T-helper 1 cell treated with Interleukin-12 subunit alpha and Interleukin-12 subunit beta and Interleukin-4 antibody, amounts not matched to agents 30 μg/mL and 1 μg/mL, for 36 hours (primary cell): ENCODE results near the gene TUBA8.
"Not testable (repeated sequence)": the region's sequence is repeated elsewhere in the genome, so short reads cannot be mapped to it uniquely, and the experiment has no call there.

Experiments
- H3K27ac Mint-ChIP-seq: one replicate; pipeline ENCODE4 v1.8.0; 2021; ENCODE audit warnings: mild to moderate bottlenecking, mixed read lengths
- H3K27me3 Mint-ChIP-seq: one replicate; pipeline ENCODE4 v1.8.0; 2021; ENCODE audit warnings: low read depth, mixed read lengths
- H3K36me3 Mint-ChIP-seq: one replicate; pipeline ENCODE4 v1.8.0; 2021; ENCODE audit warnings: low read depth, mixed read lengths
- H3K4me1 Mint-ChIP-seq: one replicate; pipeline ENCODE4 v1.8.0; 2021; ENCODE audit warnings: low read depth, mixed read lengths
- H3K4me3 Mint-ChIP-seq: one replicate; pipeline ENCODE4 v1.8.0; 2021; ENCODE audit warnings: mild to moderate bottlenecking, moderate library complexity, mixed read lengths
- H3K9me3 Mint-ChIP-seq: one replicate; pipeline ENCODE4 v1.8.0; 2021; ENCODE audit warnings: mixed read lengths

The TUBA8 gene

DNA sequence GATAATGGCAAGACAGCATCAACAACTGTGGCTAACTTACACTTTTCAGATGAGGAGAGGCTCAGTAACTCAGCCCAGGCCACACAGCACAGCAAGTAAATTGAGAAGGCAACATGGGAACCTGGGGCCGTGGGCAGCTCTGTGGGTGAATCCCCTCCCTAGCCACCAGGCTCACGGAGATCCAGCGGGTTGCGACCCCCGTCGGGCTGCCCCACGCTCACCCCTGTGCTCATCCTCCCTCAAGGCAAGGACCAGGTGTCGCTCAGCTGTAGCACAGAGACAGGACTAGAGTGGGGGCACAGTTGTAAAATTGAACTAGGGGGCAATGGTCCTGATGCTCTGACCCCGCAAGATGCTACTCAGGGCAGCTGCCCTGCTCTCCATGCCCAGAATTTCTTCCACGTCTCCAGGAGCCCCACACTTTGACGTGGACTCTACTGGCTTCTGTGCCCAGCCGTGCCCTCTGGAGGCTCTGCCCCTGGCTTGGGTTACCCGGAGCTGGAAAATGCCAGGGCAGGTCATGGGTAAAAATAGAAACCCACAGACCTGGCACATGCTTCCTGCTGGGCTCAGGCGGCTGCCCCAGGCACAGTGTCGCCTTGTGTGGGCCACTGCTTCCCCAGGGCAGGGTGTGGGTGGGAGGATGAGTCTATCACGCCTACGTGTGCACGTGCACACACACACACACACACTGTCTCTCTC is 9.0 kb downstream of the TUBA8 start:
- H3K4me3 Mint-ChIP-seq: no peak overlapping the region
- peaks cover 6% of the 10 kb centered on the region for H3K4me1 Mint-ChIP-seq
- peaks cover 4% of the 10 kb centered on the region for H3K27me3 Mint-ChIP-seq
- H3K27ac Mint-ChIP-seq: no peak overlapping the region
- H3K36me3 Mint-ChIP-seq: no peaks in the 10 kb centered on the region
- no peaks in the 10 kb centered on the region for H3K9me3 Mint-ChIP-seq

GRCh38 chr22:18120857-18121256 is 10.2 kb downstream of the TUBA8 start:
- no peak overlapping the region for H3K27ac Mint-ChIP-seq
- no peaks in the 10 kb centered on the region for H3K36me3 Mint-ChIP-seq
- H3K4me3 Mint-ChIP-seq: no peak overlapping the region
- H3K9me3 Mint-ChIP-seq: no peaks in the 10 kb centered on the region
- H3K4me1 Mint-ChIP-seq: peaks cover 6% of the 10 kb centered on the region
- H3K27me3 Mint-ChIP-seq: peaks cover 4% of the 10 kb centered on the region

DNA sequence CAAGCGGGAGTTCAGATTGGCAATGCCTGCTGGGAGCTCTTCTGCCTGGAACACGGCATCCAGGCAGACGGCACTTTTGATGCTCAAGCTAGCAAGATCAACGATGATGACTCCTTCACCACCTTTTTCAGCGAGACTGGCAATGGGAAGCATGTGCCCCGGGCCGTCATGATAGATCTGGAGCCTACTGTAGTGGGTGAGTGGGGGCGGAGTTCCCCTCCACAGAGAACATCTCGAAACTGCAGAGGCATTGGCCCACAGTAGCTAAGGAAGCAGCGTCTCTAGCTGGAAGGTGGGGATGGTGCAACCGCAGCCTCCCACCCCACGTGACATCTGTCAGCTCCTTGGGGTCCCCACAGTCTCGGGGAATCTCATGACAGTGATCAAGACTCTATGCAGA is 10.9 kb downstream of the TUBA8 start:
- H3K9me3 Mint-ChIP-seq: no peaks in the 10 kb centered on the region
- peaks cover 6% of the 10 kb centered on the region for H3K4me1 Mint-ChIP-seq
- H3K27ac Mint-ChIP-seq: no peak overlapping the region
- no peak overlapping the region for H3K4me3 Mint-ChIP-seq
- H3K36me3 Mint-ChIP-seq: peaks cover under 1% of the 10 kb centered on the region
- H3K27me3 Mint-ChIP-seq: peaks cover 4% of the 10 kb centered on the region

DNA sequence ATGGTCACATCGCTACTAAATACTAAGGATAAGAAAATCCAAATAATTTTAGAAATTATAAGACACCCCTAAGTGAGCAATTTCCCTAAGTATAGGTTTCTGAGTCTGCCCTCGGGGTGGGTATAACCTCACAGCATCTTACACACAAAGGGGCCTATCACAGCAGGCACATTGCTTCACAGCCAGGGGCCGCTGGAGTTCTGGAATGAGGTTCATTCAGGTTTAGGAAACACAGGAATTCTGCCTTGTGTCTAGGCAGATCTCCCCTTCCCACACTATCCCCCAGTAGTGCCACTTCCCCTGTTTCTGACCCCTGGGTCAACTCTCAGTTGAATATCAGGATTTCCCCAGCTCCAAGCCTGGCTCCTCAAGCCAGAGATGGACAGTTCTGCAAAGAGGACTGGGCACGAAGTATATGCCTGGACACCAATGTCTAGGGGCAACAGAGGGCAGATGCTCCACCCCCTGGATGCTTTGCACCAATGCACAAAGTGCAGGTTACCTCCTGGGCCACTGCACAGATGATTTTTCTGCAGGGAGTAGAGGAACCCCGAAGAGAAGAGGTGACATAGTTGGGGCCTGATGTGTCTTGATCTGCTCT is 11.4 kb downstream of the TUBA8 start:
- no peak overlapping the region for H3K4me3 Mint-ChIP-seq
- H3K9me3 Mint-ChIP-seq: no peaks in the 10 kb centered on the region
- peaks cover 6% of the 10 kb centered on the region for H3K4me1 Mint-ChIP-seq
- H3K27me3 Mint-ChIP-seq: peaks cover 4% of the 10 kb centered on the region
- peaks cover 5% of the 10 kb centered on the region for H3K36me3 Mint-ChIP-seq
- H3K27ac Mint-ChIP-seq: no peak overlapping the region

DNA sequence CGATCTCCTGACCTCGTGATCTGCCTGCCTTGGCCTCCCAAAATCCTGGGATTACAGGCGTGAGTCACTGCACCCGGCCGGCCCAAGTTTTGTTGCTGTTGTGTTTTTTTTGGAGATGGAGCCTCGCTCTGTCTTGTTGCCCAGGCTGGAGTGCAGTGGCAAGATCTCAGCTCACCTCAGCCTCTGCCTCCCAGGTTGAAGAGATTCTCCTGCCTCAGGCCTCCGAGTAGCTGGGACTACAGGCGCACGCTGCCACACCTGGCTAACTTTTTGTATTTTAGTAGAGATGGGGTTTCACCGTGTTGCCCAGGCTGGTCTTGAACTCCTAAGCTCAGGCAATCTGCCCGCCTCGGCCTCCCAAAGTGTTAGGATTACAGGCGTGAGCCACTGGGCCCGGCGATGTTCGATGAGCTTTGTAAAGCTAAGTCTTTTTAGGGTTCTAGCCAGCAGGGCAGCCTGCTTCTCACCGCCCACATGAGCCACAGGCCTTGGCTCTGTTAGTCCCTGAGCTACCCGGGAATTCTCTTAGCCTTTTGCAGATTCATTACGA is 12.9 kb downstream of the TUBA8 start:
- H3K9me3 Mint-ChIP-seq, H3K27me3 Mint-ChIP-seq, H3K27ac Mint-ChIP-seq, H3K36me3 Mint-ChIP-seq, H3K4me3 Mint-ChIP-seq, H3K4me1 Mint-ChIP-seq: not testable (repeated sequence)

DNA sequence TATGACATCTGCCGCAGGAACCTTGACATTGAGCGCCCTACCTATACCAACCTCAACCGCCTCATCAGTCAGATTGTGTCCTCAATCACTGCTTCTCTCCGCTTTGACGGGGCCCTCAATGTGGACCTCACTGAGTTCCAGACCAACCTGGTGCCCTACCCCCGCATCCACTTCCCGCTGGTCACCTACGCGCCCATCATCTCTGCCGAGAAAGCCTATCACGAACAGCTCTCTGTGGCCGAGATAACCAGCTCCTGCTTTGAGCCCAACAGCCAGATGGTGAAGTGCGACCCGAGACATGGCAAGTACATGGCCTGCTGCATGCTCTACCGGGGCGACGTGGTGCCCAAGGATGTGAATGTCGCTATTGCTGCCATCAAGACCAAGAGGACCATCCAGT is 16.0 kb downstream of the TUBA8 start:
- no peak overlapping the region for H3K27ac Mint-ChIP-seq
- H3K4me1 Mint-ChIP-seq: no peaks in the 10 kb centered on the region
- peaks cover 5% of the 10 kb centered on the region for H3K36me3 Mint-ChIP-seq
- no peak overlapping the region for H3K4me3 Mint-ChIP-seq
- no peaks in the 10 kb centered on the region for H3K27me3 Mint-ChIP-seq
- no peaks in the 10 kb centered on the region for H3K9me3 Mint-ChIP-seq

- Mint-ChIP-seq H3K36me3 (peaks cover 5% of the 10 kb centered on the region), H3K4me1 (no peaks in the 10 kb centered on the region), H3K27ac (peak overlapping the region; percentile 36), H3K9me3 (no peaks in the 10 kb centered on the region), H3K4me3 (no peak overlapping the region), H3K27me3 (no peaks in the 10 kb centered on the region)
Measured at GRCh38 chr22:18130018-18130417, 19.4 kb downstream of the TUBA8 start.

GRCh38 chr22:18130699-18131429 is 20.3 kb downstream of the TUBA8 start:
- peaks cover 5% of the 10 kb centered on the region for H3K36me3 Mint-ChIP-seq
- no peak overlapping the region for H3K27ac Mint-ChIP-seq
- no peaks in the 10 kb centered on the region for H3K9me3 Mint-ChIP-seq
- no peaks in the 10 kb centered on the region for H3K27me3 Mint-ChIP-seq
- H3K4me3 Mint-ChIP-seq: no peak overlapping the region
- no peaks in the 10 kb centered on the region for H3K4me1 Mint-ChIP-seq

GRCh38 chr22:18133452-18133851 is 22.8 kb downstream of the TUBA8 start:
- Mint-ChIP-seq H3K4me3 (no peak overlapping the region), H3K36me3 (no peaks in the 10 kb centered on the region), H3K27me3 (no peaks in the 10 kb centered on the region), H3K27ac (no peak overlapping the region), H3K9me3 (no peaks in the 10 kb centered on the region), H3K4me1 (no peaks in the 10 kb centered on the region)

DNA sequence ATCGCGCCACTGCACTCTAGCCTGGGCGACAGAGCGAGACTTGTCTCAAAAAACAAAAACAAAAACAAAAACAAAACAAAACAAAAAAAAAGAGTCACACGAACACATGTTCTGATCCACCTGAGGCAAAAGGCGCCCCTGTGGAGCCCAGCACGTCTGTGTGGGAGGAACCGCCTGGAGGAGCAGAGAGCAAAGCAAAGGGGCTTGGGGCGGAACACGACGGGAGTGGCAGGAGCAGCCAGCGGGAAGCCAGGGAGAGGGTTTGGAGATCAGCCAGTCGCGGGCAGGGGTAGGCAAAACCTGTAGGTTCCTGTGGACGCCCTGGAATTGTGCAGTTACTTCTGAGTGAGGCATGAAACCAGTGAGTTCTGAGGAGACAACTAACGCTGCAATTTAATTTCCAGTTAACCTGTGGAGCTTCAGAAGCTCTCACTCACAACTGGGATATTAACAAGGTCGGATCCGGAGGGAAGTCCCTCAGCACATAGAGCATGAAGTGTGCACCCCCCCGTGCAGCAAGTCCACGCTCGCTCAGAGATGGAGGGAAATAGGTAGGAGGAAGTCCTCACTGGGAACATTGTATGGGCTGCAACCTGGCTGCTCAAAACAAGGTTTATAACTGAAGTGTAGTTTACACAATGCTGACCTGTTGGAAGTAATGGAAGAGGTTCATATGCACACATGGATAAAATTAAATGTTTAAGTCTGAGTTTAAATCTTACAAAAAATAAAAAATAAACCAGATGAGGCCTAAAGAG is 26.1 kb downstream of the TUBA8 start:
- Mint-ChIP-seq H3K4me3 (no peak overlapping the region), H3K9me3 (no peaks in the 10 kb centered on the region), H3K4me1 (no peaks in the 10 kb centered on the region), H3K36me3 (no peaks in the 10 kb centered on the region), H3K27ac (no peak overlapping the region), H3K27me3 (no peaks in the 10 kb centered on the region)

- not testable (repeated sequence) for H3K9me3 Mint-ChIP-seq, H3K27ac Mint-ChIP-seq, H3K4me1 Mint-ChIP-seq, H3K36me3 Mint-ChIP-seq, H3K27me3 Mint-ChIP-seq, H3K4me3 Mint-ChIP-seq
Measured at GRCh38 chr22:18141004-18141403, 30.4 kb downstream of the TUBA8 start.

- Mint-ChIP-seq H3K27ac (no peak overlapping the region), H3K36me3 (no peaks in the 10 kb centered on the region), H3K27me3 (no peaks in the 10 kb centered on the region), H3K9me3 (no peaks in the 10 kb centered on the region), H3K4me1 (peaks cover 9% of the 10 kb centered on the region), H3K4me3 (no peak overlapping the region)
Measured at GRCh38 chr22:18144105-18144504, 33.5 kb downstream of the TUBA8 start.

DNA sequence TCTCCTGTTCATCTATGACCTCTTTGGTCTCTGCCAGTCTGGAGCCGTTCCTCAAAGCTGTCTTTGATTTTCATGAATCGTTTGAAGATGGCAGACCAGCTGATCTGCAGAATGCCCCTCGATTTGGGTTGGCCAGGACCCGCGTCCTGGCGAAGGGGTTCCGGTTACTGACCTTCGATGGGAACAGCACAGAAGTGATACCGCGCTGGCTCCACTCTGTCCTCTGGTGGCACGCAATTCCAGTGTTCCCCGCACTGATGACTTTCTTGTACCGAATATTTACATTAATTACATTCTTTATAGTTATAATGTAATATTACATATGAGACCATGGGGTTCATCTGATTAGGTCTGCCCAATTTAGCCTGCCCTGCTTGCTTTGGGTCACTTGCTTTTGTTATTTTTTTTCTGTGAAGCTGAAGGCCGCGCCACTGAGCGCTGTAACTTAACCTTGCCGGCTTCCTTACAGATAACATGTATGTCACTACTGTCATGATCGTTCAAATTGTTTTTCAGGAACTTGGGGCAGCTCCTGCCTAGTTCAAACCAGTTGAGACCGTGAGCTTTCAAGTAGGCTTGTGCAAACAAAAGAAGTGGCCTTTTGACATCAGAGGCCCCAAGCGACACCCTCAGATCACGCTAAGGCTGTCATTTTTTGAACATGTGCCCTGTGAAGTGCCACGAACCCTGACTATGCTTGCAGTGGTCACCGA is 35.2 kb downstream of the TUBA8 start:
- Mint-ChIP-seq H3K4me1 (peaks cover 14% of the 10 kb centered on the region), H3K36me3 (peaks cover 4% of the 10 kb centered on the region), H3K9me3 (no peaks in the 10 kb centered on the region), H3K27me3 (no peaks in the 10 kb centered on the region), H3K27ac (no peak overlapping the region), H3K4me3 (no peak overlapping the region)

- Mint-ChIP-seq H3K9me3 (no peaks in the 10 kb centered on the region), H3K27me3 (no peaks in the 10 kb centered on the region), H3K4me3 (no peak overlapping the region), H3K27ac (no peak overlapping the region), H3K36me3 (peaks cover 6% of the 10 kb centered on the region), H3K4me1 (peaks cover 17% of the 10 kb centered on the region)
Measured at GRCh38 chr22:18146389-18146753, 35.8 kb downstream of the TUBA8 start.
